IPS DF 4.7 (cell line): Measurements from ENCODE around the gene MS4A10.
"Not testable (repeated sequence)": the region's sequence is repeated elsewhere in the genome, so short reads cannot be mapped to it uniquely, and the experiment has no call there.

Experiments
- DNase-seq: peaks from one replicate; pipeline ENCODE4 v3.0.0-alpha.2; 2013; ENCODE audit warnings: low spot score; ENCODE audit errors: extremely low read depth

Gene MS4A10

GRCh38 chr11:60785136-60785535 lies at the start of gene MS4A10:
Gene MS4A10 (plus strand): TSS chr11:60785333. CDS start chr11:60790336, 5,003 bp downstream.
- no peak for DNase-seq

DNA sequence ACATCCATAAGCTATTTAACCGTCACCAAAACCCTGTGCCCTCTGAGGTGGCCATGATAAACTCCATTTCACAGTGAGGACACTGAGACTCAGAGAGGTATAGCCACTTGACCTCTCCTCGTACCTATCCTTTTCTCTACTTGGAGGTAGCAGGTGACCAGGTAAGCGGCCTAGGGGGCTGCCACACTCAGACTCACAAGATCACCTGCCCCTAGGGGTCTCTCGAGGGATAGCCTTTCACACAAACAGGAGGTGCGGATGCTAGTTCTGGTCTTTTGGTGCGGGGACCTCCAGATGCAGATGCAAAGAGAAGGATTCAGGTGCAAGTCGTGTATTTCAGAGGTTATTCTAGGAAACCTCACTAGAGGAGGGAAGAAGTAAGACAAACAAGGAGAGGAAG lies 46.0 kb upstream of the MS4A10 start:
- DNase-seq: peak; percentile 16

GRCh38 chr11:60740573-60740972 lies 44.6 kb upstream of the MS4A10 start:
- no peak for DNase-seq

DNA sequence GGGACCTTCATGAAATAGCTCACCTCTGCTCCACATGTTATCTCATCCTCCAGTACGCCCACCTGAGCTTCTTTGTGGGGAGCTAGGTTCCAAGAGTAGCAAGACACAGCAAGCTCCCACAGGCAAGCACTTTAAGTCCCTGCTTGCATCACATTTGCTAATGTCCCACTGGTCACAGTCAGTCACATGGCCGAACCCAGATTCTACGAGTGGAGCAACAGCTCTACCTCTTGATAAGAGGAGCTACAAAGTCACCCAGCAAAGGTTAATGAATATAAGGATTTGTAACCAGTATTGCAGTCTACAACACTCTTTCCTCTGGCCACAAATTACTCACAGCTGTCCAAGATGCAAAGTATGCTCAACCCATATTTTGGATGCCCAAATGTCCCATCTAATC lies 43.7 kb upstream of the MS4A10 start:
- DNase-seq: no peak

GRCh38 chr11:60743058-60743457 lies 42.1 kb upstream of the MS4A10 start:
- no peak for DNase-seq

GRCh38 chr11:60744114-60744513 lies 41.0 kb upstream of the MS4A10 start:
- DNase-seq: no peak

DNA sequence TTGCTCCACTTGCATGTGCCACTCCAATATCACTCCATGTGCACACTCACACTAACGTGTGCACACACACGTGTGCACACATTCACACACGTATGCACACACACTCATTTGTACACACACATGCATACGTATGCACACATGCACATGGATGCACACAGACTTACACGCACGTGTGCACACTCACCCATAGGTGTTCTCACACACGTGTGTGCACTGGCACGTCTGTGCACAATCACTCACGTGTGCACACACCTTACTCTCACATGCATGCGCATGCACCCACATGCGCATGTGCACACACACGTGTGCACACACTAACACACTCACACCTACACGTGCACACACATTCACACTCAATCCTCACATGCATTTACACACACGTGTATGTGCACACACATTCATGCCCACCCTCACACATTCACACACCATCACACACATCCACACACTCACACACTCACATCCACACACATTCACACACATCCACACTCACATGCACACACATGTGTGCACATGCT lies 37.7 kb upstream of the MS4A10 start:
- no peak for DNase-seq

DNA sequence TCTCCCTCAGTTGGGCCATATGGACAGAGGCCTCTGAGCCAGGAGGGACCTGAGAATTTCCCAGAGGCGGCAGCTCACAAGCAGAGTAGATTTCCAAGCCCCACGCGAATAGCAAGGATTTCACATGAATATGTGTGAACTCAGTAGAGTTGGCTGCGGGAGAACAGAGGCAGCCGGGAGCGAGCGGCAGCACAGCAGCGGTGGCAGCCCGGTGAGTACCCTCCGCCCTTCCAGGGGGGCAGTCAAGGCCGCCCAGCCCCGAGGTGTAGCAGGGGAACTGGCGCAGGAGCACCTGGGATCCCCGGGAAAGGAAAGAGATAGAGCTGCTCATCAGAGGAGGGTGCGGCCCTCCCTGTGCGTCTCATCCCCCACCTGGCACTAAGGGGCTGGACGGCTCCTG lies 36.9 kb upstream of the MS4A10 start:
- no peak for DNase-seq

- DNase-seq: no peak
Observed at GRCh38 chr11:60748821-60749220, 36.3 kb upstream of the MS4A10 start.

GRCh38 chr11:60750911-60751310 lies 34.2 kb upstream of the MS4A10 start:
- no peak for DNase-seq

DNA sequence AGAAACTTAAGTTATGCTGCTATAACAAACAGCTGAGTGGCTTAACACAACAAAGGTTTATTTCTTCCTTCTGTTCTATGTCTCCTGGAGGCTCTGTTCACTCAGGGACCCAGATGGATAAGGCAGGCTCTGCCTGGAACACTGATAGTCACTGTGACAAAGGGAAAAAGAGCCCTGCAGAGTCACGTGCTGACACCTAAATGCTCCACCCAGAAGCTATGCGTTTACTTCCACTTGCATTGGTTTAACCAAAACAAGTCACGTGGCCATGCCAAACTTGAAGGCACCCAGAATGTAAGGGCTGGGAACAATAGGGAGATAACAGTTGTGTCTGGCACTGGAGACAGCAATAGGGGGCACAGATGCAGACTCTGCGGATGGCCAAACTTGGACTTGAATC lies 31.8 kb upstream of the MS4A10 start:
- DNase-seq: no peak

DNA sequence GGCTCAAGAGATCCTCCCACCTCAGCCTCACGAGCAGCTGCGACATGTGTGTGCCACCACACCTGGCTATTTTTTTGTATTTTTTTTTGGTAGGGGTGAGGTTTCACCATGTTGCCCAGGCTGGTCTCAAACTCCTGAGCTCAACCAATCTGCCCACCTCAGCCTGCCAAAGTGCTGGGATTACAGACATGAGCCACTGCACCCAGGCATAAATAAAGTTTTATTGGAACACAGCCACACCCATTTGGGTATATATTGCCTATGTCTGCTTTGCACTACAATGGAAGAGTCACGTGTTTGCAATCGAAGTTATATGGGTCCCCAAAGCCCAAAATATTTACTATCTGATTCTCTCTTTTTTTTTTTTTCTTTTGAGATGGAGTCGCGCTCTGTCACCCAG lies 30.2 kb upstream of the MS4A10 start:
- DNase-seq: no peak

DNA sequence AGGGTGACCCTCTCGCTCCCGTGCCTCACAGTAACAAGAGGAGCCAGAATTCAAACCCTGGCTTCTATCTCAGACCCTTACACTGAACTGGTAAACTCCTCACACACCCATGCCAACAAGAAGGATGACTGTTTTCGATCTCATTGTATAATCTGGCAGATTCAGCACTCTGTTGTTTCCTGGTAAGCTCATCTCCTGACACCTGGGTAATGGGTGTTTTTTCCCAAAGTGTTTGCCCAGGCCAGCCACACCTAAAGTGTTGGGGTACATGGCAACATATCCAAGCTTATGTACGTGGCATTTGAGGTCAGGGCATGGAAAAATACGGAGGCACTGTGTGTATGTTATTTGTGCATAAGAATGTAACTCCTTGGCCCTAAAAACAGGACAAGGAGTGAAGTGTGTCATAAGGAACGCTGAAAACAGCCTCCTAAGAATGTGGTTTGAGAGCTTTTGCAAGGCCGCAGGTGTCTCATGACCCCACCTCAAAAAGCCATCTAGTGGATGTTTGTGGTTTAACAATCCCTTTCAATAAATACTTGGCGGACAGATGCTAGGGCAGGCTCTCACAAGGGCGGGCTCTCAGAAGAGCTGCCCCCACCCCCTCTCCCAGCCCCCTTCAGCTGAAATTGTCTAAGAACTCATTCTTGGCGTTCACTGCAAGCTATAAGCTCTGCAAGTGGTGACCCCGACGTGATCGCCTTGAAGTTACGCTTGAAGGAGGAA lies 28.7 kb upstream of the MS4A10 start, which contains the start of gene MS4A15:
Gene MS4A15 (plus strand): TSS at position 561 of the 726 bp plus-strand sequence. CDS start 6,867 bp downstream, outside the sequence.
- DNase-seq: no peak

DNA sequence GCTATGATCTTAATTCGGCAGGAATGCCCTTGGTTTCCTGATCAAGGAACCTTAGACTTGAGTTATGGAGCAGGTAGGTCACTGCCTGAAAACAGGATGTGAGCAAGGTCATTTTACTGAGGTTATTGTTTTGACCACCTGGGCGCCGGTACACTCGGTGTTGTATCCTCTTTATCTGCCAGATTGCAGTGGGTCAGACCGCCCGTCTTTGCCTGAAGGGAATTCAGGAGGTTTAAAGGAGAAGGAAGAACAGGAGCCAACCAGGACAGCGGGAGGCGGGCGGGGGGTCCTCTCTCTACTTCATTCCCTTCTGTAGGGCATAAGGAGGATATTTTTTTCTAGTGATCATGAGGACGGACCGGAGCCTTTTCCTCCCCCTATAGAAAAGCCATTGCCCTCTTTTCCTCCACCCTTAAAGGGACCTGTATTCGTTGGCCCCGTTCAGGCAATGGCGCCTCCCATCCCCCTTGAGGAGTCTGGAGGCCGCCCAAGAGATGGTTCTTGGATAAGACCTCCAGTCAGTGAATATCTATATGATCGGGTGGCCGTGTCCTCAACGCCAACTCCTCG lies 27.8 kb upstream of the MS4A10 start:
- DNase-seq: no peak

DNA sequence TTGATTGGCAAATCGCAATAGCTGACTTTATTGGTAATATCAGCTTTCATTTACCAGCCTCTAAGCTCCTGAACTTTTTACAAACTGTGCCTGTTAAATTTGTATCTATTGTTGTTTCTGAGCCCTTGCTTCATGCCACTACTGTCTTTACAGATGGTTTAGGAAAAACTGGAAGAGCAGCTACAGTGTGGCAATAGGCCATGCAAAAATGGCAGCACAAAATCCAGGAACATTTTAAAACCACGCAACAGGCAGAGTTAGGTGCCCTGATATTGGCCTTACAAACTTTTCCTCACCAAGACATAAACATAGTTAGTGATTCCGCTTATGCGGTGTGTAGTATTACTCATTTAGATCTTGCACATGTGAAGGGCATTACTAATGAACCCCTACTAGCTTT lies 26.5 kb upstream of the MS4A10 start:
- DNase-seq: not testable (repeated sequence)

- not testable (repeated sequence) for DNase-seq
Observed at GRCh38 chr11:60759438-60760225, 25.5 kb upstream of the MS4A10 start.

DNA sequence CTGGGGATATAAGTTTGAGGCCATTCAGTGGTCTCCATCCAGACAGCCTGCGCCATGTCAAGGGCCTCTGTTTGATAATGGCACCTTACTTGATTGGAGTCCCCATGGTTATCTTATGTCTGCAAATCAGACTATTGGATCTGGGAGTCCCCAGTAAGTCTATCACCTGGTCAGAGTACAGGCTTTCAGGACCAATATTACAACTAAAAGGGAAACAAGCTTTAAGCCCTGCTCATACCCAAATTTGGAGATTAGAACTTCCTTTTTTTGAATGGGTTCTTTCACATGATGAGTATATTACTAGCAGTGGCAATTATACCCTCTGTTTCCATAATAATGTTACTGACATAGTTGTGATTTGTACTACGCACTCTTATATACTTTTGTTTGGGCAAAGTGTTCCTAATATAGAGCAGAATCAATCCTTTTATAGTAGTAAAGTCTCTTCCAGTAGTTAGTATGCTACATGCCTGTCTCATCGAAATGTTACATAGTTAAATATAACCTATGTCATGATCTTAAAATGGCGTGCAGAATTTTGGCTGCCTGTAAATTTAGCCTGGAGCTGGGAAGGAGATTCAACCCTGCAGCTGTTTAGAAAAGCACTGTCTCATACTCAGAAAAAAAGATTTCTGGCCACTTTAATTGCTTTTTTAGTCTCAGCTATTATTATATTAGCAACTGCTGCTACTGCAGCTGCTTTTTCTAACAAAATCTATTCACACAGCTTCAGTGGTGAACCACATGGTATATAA lies 23.5 kb upstream of the MS4A10 start:
- DNase-seq: no peak

GRCh38 chr11:60762851-60763691 lies 22.1 kb upstream of the MS4A10 start:
- DNase-seq: no peak

- no peak for DNase-seq
Observed at GRCh38 chr11:60763692-60764369, 21.3 kb upstream of the MS4A10 start.

GRCh38 chr11:60764879-60765278 lies 20.3 kb upstream of the MS4A10 start:
- no peak for DNase-seq
